Measurements from ENCODE around the gene TMEM156. TPM values are rescaled to one million over a fixed set of nuclear protein-coding genes. Genes with fewer than 3 reads are reported as not detected.
A peak's percentile ranks its signal among the peaks of the same experiment; 100 is the strongest.

TMEM156 gene
- total and polyA plus RNA-seq, 10 of the 15 experiments (the other 5 are each of a cell fraction or from before 2014, with no cell fraction given) = 20.8 to 48.3 (median 32.7) TPM

- TF ChIP-seq ZBTB4 (CRISPR knock-in tag; IDR thresholded peaks at IDR 0.05) (no peak), HSF1 (IDR thresholded peaks at IDR 0.05; ENCODE audit: low read depth, low read length) (no peak), SMAD1 (IDR thresholded peaks at IDR 0.05; ENCODE audit: low read depth, partially characterized antibody) (peak; percentile 62), MAX (IDR thresholded peaks at IDR 0.05; ENCODE audit: low read depth, low read length) (peak; percentile 49; the same call in 1 of the 2 replicates), REST (IDR thresholded peaks at IDR 0.05; ENCODE audit: low read depth, low read length) (no peak), POLR2A (IDR thresholded peaks at IDR 0.05; ENCODE audit: low read depth, low read length) (peak; percentile 39; the same call in 1 of the 2 replicates), BCL3 (IDR thresholded peaks at IDR 0.05; ENCODE audit: borderline replicate concordance, insufficient read depth, low read depth, low read length, poor library complexity, severe bottlenecking) (peak; percentile 49), ZSCAN29 (IDR thresholded peaks at IDR 0.05) (no peak), NFYB (IDR thresholded peaks at IDR 0.05; ENCODE audit: insufficient read depth, low read depth, low read length) (no peak), KAT2A (conservative IDR thresholded peaks at IDR 0.05; ENCODE audit: control insufficient read depth, low read depth, low read length) (no peak), ZNF24 (IDR thresholded peaks at IDR 0.05) (0 out of 2 replicates have a peak, but pooled peaks have one; percentile 11), PBX3 (IDR thresholded peaks at IDR 0.05; ENCODE audit: insufficient replicate concordance, low read depth, low read length) (peak; percentile 38)
Observed at GRCh38 chr4:39032218-39033085, at the start of gene TMEM156 (continued).

Measured in GM12878 (cell line).